Stimulated activated CD4-positive, alpha-beta T cell treated with anti-CD3 and anti-CD28 coated beads, Interleukin-2, amount 100 ng/mL, for 24 hours (primary cell): ENCODE results near the gene PDE6B.
"Not testable (repeated sequence)": the region's sequence is repeated elsewhere in the genome, so short reads cannot be mapped to it uniquely, and the experiment has no call there.

Experiments
- DNase-seq, 2 donors: peaks; one replicate each; pipeline ENCODE4 v3.0.0-alpha.2; 2020

The PDE6B gene

DNA sequence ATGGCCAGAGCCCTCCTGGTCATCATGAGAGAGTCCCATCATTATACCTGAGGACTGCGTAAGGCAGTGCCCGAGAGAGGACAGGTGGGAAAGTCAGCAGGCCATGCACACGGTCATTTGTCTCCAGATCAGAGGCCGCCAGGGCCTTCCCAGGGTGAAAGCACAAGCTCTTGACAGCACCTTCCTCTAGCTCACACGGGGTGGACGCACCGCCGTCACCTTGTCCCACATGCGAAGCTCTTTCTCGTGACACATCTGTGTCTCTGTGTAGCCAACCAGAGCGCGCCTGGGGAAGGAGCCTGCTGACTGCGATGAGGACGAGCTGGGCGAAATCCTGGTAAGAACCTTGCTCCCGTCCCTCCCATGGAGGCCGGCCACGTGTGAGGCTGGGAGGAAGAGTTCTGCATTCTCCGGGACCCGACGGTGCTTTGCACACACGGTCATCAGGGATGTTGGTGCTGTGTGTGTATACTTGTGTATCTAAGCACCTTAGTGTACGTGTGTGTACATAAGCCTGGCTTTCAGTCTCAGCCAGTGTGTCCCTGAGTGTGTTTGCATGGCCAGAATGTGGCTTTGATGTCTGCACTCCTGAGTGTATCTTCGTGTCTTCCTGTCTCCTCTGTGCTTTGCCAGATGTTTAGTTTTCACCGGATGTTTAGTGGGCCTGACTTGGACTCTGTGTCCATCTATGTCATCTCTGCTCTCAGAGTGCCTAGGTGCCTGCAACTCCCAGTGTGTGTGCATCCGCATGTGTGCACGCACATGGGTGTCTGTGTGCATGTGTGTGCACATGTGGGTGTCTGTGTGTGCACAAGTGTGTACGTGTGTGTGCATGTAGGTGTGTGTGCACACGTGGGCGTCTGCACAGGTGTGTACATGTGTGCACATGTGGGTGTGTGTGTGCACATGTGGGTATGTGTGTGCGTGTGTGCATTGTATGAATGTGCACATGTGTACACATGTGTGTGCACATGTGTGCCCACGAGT lies 33.6 kb downstream of the PDE6B start:
- no peak for DNase-seq

DNA sequence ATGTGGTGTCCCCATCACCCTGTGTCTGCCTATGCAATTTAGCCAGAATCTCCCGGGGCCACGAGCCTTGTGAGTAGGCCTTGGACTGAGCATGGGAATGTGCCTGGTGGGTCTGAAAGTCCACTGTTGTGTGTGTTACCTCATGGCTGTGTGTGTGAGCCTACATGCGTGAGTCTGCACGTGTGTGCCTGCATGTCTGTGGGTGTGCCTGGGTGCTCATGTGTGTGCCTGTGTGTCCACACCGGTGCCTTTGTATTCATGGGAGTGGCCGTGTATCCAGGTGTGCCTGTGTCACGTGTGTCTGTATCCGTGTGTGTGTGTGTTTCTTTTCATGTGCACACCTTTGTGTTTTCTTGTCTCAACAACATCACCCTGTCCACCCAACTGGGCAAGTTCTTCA lies 34.5 kb downstream of the PDE6B start:
- DNase-seq, result no peak

- DNase-seq, result no peak
These were observed 35.0 kb downstream of the PDE6B start for GRCh38 chr4:660401-660800.

DNA sequence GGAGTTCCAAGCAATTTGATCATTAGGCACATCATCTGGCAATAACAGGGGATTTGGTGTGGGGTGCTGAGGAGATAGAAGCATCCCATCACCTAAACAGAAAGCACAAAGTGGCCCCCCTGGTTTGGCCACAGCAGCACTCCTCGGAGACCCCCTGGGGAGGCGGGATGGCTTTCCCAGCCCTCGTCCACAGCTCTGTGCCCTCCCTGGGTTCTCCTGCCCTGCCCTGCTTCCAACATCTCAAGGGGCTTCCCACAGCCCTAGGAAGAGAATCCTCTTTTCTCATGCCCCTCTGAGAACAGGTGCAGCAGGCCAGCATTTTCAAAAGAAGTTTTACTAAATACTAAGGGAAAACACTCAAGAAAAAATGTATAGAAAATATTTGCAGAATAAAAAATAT lies 35.9 kb downstream of the PDE6B start:
- no peak for DNase-seq

GRCh38 chr4:661881-662761 lies 36.7 kb downstream of the PDE6B start:
- DNase-seq, result no peak

- DNase-seq, result no peak
These were observed 37.7 kb downstream of the PDE6B start for GRCh38 chr4:663046-663437.

- DNase-seq, result peak; percentile 77 to 84
These were observed 38.4 kb downstream of the PDE6B start for GRCh38 chr4:663438-664428.

DNA sequence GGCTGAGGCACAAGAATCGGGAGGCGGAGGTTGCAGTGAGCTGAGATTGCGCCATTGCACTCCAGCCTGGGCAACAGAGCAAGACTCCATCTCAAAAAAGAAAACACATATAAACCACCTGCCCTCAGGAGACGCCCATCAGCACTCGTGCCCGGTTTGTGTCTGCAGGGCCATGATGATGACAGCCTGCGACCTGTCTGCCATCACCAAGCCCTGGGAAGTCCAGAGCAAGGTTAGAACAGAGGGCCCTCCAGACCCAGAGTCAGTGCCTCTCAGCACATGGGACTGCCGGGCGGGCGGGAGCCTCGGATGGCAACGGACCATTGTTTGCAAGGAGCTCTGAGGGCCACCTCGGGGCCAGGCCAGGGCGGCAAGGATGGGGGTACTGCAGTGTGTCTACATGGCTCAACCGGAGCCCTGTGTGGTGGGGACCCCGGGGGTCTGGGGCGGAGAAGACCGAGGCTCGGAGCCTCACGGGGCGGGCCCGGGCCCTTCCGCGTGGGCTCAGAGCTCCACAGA lies 39.4 kb downstream of the PDE6B start:
- DNase-seq, result no peak

GRCh38 chr4:665381-665750 lies 40.0 kb downstream of the PDE6B start:
- no peak for DNase-seq

DNA sequence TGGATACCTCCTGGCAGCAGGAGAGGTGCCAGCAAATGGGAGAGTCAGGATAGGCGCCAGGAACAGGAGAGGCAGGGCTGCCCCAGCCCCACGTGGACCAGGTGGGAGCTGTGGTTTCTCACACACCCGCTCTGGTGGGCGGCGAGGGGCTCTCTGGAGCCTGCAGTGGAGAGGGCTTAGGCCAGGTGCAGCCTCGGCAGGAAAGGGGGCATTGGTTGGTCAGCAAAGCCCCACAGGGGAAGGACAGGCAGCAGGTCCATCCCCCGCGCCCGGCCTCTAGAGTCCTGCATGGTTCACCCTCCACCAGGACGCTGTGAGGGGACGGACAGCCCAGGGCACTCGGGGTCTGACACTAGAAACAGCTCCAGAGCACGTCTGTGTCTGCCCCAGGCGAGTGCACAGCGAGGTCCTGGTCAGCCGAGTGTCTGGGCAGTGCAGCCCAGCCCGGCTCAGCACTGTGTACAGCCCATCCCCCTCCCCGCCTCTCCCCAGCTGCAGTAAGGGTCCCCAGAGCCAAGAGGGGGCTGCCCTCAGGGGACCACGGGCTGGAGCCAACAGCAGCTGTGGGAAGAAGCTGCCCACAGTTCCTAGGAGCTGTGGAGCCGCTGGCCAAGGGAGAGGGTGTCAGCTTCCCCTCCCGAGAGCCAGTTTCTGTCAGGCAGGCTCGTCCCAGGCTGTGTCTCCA lies 40.5 kb downstream of the PDE6B start:
- no peak for DNase-seq

- no peak for DNase-seq
These were observed 41.0 kb downstream of the PDE6B start for GRCh38 chr4:666436-666810.

GRCh38 chr4:666822-667544 lies 41.6 kb downstream of the PDE6B start:
- DNase-seq, result no peak

DNA sequence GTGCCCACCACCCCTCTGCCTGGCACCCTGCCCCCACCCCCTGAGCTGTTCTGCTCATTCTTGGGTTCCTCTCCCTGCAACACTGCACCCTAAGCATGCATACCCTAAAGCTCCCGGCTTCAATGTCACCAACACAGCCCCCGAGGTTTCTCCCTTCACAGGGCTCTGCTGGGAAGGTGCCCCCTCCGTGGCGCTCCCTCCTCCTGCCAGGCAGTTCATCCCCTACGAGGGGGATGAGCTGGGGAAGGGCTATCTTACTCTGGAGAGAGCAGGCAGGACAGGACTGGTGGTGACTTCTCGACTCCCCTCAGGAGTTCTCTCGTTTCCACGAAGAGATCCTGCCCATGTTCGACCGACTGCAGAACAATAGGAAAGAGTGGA lies 42.2 kb downstream of the PDE6B start:
- no peak for DNase-seq

GRCh38 chr4:668219-668618 lies 42.8 kb downstream of the PDE6B start:
- not testable (repeated sequence) for DNase-seq

GRCh38 chr4:669806-670559 lies 44.6 kb downstream of the PDE6B start:
- not testable (repeated sequence) for DNase-seq

DNA sequence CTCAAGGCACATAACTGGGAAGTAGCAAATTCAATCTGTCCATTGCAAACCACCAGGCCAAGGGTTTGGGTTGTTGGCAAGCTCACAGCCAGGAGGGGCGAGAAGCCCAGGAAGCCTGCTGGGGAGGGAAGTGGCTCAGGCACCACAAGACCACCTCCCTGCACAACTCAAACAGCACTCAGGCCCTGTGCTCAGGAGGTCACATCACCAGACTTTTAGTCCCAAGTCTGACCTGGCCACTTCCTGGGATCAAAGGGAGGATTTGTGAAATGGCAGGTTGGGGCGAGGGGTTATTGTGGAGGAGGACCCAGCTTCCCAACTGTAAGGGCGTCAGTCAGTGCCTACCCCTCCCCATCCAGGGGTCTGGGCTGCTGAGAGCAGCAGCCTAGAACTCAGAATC lies 46.4 kb downstream of the PDE6B start:
- DNase-seq, result no peak

DNA sequence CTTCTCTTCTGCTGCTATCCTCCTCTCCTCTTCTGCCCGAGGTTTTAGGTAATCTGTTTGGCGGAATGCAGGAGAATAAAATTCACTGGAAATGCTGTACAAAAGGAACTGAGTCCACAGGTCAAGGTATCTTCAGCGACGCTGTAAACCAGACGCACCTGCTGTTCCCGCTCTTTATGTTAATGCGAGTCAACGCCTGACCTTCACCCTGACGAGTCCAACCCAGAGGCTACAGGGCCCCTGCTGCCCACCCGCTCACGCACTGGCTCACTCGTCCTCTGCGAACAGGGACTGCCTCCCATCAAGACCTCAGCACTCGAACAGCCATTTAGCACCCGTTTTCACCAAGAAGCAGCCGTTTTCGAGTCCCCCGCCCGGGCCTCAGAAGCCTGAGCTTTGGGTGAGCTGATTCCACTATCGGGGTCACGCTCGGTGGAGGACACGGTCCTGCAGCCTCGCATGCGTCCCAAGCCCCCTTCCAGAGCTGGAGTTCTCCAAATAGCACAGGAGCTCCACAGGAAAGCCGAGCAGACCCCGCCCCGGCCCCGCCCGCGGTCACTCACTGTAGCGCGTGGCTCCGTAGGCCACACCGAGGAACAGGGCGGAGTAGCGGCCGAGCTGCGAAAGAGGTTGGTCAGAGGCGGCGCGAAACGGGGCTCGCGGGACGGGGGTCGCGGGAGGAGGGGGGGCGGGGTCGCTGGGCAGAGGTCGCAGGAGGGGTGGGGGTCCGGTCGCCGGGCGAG lies 48.1 kb downstream of the PDE6B start:
- peak in 1 of 2 donors; percentile 38 for DNase-seq

DNA sequence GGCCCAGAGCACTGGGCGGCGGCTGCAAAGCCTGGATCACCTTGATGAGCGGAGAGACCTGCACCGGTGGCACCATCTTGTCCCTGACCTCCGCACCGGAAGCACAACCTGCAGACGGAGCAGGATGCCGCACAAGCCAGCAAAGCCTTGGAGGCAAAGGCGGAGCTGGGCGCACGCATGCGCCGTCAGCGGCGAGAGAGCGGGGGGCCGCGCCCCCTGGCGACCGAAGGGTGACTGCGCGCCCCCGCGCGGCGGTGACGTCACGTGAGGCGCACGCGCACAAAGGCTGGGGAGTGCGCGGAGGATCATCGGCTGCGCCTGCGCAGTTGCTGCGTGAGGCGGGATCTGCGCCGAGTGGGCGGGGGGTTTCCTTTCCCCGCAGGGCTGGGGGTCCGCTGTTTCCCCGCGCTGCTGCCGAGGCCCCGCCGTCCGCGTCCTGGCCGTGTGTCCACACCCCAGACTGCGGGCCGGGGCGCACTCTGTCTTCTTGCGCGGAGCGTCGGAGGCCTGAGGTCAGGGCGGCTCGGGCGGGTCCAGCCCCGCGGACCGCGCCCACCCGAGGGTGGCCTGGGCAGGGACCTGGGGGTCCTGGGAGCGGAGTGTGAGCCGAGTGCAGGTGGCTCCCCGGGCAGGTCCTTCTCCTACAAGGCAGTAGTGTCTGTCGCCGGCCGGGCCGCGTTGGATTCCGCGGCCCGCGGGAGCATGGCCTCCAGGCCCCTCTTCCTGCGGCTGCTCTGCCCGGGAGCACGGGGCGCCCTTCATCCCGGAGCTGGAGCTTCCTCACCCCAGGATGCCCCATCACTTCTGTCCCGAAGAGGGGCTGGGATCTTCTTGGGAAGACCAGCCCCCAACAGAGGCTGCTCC lies 49.0 kb downstream of the PDE6B start, which contains the start of the genes ATP5ME and MYL5:
Gene ATP5ME, minus strand, starts transcription at position 105 of the 864 bp plus-strand sequence. Its CDS starts 29 bp downstream, at position 76.
Gene MYL5, plus strand, starts transcription at position 371 of the 864 bp plus-strand sequence. CDS start 3,485 bp downstream, outside the sequence.
- DNase-seq, result peak; percentile 96 to 97
